ENCODE data around the gene POLD3.

GRCh38 chr11:74559110-74559933 lies 33.1 kb upstream of the POLD3 start:
- TF ChIP-seq CTCF (conservative IDR thresholded peaks at IDR 0.05; ENCODE audit: low read depth, low read length): no peak
- TF ChIP-seq EZH2 (IDR thresholded peaks at IDR 0.05; ENCODE audit: low read length, unreplicated experiment): no peak
- no peak for TF ChIP-seq EZH2phosphoT487 (IDR thresholded peaks at IDR 0.05; ENCODE audit: borderline replicate concordance, low read length)

Data from PC-3 (cell line).